ENCODE data around the gene MSTO1.
"Not testable (repeated sequence)": the region's sequence is repeated elsewhere in the genome, so short reads cannot be mapped to it uniquely, and the experiment has no call there.

The MSTO1 gene

GRCh38 chr1:155609515-155610256 lies at the start of gene MSTO1:
MSTO1 (plus strand) TSS chr1:155610218; CDS start chr1:155610249, 31 bp downstream.
- peak; percentile 93 for DNase-seq

GRCh38 chr1:155561779-155562580 lies 48.0 kb upstream of the MSTO1 start:
- peak; percentile 42 for DNase-seq

- DNase-seq: peak; percentile 90
These were observed 47.2 kb upstream of the MSTO1 start, which contains the start of gene ASH1L for GRCh38 chr1:155562581-155563376. ASH1L (minus strand) TSS chr1:155562803; CDS start chr1:155521519, 41,284 bp downstream.

- DNase-seq: not testable (repeated sequence)
These were observed 46.5 kb upstream of the MSTO1 start for GRCh38 chr1:155563377-155564022.

GRCh38 chr1:155569988-155570592 lies 39.9 kb upstream of the MSTO1 start:
- DNase-seq: peak; percentile 9

GRCh38 chr1:155570593-155570990 lies 39.4 kb upstream of the MSTO1 start:
- no peak for DNase-seq

GRCh38 chr1:155574077-155574476 lies 35.9 kb upstream of the MSTO1 start:
- no peak for DNase-seq

GRCh38 chr1:155575608-155576007 lies 34.4 kb upstream of the MSTO1 start:
- DNase-seq: not testable (repeated sequence)

- not testable (repeated sequence) for DNase-seq
These were observed 26.2 kb upstream of the MSTO1 start for GRCh38 chr1:155583846-155584245.

- DNase-seq: not testable (repeated sequence)
These were observed 20.7 kb upstream of the MSTO1 start for GRCh38 chr1:155589282-155589681.

GRCh38 chr1:155590516-155591247 lies 19.3 kb upstream of the MSTO1 start:
- not testable (repeated sequence) for DNase-seq

- DNase-seq: peak; percentile 3
These were observed 18.2 kb upstream of the MSTO1 start for GRCh38 chr1:155591770-155592169.

GRCh38 chr1:155595877-155596474 lies 14.0 kb upstream of the MSTO1 start:
- DNase-seq: not testable (repeated sequence)

GRCh38 chr1:155596864-155597263 lies 13.2 kb upstream of the MSTO1 start:
- no peak for DNase-seq

- DNase-seq: no peak
These were observed 11.1 kb upstream of the MSTO1 start for GRCh38 chr1:155598842-155599331.

GRCh38 chr1:155599828-155600572 lies 10.0 kb upstream of the MSTO1 start:
- not testable (repeated sequence) for DNase-seq

GRCh38 chr1:155607708-155608107 lies 2.3 kb upstream of the MSTO1 start:
- DNase-seq: no peak

GRCh38 chr1:155608888-155609225 lies 1.2 kb upstream of the MSTO1 start:
- DNase-seq: no peak

- not testable (repeated sequence) for DNase-seq
These were observed 234 bp downstream of the MSTO1 start for GRCh38 chr1:155610257-155610647.

GRCh38 chr1:155613226-155613625 lies 3.2 kb downstream of the MSTO1 start:
- not testable (repeated sequence) for DNase-seq

Measured in CD4-positive, alpha-beta T cell treated with Interferon gamma for 1 hour (primary cell).